Amygdala (tissue), 56 donors: ENCODE data around the gene RIPPLY1.

Experiments
- DNase-seq, 56 donors: peaks; one replicate each; lab custom pipeline; 2025; lab: John Stamatoyannopoulos, UW

RIPPLY1 gene, protein sequence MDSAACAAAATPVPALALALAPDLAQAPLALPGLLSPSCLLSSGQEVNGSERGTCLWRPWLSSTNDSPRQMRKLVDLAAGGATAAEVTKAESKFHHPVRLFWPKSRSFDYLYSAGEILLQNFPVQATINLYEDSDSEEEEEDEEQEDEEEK

DNA sequence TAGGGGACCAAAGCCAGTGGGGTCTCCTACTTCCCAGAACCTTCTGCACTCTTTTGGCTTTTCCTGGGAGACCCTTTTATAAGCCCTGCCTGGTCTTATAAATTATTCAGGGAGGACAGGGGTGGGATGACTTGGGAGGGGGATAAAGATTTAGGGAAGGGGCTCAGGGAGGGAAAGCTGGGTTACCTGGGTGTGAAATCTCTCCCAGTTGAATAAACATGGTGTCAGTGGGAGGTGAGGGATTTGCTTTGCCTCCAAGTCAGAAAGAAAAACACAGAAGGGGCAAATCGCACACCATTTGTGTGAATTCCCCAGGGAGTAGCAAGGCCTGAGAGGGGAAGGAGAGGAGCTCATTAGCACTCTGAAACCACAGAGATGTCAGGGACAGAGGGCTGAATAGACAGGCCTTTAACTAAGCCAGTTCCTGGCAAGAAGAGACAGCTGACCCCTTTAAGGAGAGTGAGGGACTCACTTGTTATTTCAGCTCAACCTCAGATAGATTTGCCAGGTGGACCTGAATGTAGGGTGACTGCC lies at the start of gene RIPPLY1:
TSS of gene RIPPLY1 (minus strand) at position 51 of the 534 bp plus-strand sequence. CDS start 54 bp downstream, outside the sequence.
- no peak for DNase-seq

DNA sequence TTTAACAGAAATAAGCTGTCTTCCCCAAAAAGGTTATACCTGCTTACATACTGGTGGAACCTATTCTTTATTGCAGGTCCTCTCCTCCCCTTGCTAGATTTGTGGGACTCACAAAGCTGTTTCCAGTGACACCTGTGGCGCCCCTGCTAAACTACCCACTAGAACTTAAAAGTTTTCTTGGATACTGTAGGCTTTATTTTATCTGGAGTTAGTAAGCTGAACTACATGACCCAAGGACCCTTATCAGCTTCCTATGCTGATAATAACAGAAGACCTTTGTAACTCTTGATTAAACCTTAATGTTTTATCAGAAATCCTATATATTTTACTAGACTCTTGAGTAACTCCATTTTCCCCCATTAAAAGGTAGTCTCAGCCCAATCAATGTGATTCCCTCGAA lies 49.4 kb upstream of the RIPPLY1 start:
- DNase-seq: no peak

DNA sequence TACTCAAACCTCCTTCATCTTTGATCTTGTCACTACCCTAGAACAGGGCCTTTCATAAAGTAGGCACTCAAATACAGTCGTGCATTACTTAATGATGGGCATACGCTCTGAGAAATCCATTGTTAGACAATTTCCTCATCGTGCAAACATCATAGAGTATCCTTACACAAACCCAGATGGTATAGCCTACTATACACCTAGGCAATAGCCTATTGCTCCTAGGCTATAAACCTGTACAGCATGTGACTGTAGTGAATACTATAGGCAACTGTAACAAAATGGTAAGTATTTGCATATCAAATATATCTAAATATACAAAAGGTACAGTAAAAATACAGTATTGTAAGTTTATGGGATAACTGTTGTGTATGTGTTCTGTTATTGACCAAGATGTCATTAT lies 48.9 kb upstream of the RIPPLY1 start:
- DNase-seq: no peak

DNA sequence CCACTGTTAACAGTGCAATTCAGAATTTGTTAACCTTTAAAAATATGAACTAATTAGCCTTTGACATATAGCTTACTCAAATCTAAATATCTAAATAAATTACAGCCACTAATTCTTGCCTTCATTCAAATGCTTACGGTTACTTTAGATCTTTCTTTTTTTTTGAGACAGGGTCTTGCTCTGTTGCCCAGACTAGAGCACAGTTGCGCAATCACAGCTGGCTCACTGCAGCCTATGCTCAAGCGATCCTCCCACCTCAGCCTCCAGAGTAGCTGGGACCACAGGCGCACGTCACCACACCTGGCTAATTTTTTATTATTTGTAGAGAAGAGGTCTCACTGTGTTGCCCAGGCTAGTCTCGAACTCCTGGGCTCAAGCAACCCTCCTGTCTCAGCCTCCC lies 48.1 kb upstream of the RIPPLY1 start:
- no peak for DNase-seq

DNA sequence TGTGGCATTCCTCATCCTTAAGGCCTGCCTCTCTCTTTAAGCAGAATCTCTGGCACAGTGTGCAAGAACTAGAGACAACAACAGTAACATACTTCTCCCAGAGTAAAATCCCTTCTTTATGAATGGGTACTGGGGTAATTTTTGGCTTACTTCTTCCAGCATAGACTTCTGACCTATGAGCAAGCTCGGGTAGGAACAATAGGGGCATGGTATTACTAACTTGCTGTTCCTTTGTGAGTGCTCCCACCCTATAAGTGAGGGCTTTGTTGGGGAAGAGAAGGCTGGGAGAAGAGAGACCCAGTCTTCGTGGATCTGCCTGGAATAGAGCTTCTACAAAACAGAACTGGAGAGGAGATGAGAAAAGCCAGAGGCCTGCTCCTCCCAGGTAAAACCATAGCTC lies 47.2 kb upstream of the RIPPLY1 start:
- peak in 1 of 56 donors; percentile 0 for DNase-seq

DNA sequence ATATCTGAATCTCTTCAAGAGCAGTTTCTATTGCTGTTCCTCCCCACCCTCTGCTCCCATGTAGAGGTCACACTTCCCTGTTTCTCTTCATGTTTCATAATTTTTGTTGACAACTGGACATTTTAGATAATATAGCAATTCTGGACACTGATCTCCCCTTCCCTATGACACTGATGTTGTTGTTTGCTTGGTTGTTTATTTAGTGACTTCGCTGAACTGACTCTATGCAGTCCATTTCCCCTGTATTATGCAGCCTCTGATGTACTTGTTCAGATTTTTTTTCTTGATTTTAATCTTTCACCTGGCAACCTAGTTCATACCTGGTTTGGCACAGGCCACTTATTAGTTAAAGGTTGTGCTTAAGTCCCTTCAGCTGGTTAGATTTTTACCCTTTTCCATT lies 46.2 kb upstream of the RIPPLY1 start:
- DNase-seq: no peak

DNA sequence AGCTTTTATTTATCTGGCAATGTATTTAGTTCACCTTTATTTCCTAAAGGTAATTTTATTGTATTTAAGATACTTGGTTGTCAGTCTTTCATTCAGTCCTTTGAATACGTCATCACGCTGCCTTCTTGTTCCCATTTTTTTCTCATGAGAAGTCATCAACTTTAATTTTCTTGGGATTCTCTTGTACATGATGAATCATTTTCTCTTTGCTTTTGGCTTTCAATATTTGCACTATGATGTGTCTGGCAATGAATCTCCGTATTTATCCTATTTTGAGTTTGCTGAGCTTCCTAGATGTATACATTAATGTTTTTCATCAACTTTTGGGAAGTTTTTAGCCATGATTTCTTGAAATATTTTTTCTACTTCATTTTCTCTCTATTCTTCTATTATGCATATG lies 45.5 kb upstream of the RIPPLY1 start:
- no peak for DNase-seq

DNA sequence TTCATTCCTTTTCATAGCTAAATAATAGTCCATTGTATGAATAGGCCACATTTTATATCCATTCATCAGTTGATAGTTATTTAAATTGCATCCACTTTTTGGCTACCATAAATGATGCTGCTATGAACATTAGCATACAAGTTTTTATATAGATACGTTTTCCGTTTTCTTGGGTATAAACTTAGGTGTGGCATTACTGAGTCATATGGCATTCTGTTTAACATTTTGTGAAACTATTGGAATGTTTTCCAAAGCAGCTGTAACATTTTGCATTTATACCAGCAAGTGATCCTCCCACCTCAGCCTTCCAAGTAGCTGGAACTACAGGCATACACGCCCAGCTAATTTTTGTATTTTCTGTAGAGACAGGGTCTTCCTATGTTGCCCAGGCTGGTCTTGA lies 43.3 kb upstream of the RIPPLY1 start:
- no peak for DNase-seq

DNA sequence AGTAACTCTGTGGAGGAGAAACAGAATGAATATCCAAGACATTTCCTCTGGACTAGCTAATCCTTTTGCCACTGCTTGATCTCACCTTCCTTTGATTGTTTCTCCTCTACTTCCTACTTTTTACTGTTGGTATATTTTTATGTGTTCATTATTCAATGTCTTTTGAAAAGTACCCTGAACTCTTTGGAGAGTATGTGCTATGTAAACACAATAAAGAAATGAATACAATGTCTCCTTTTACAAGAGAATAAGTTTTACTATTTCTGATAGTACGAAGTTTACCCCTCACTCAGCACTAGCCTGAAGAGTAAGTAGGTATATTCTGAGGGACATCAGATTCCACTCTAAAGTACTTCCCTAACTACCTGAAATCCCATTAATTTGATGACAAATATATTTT lies 36.9 kb upstream of the RIPPLY1 start:
- no peak for DNase-seq

DNA sequence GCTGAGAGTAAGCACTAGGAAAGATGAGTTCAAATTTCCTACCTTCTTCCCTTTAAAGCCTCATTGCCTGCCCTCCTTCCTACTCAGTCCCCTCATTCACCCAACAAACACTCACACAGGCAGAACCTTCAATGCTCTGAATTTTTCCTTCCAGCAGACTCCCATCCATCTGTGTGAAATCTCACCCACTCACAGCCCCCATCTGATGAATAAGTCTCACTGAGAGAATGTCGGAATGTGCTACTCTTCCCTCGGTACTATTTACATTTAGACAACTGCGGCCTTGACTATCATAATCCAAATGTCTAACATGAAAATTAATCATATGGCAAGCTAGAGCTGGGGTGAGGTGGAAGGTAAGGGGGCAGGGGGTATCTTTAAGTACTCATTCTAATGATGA lies 36.4 kb upstream of the RIPPLY1 start:
- peak in 2 of 56 donors; percentile 1 for DNase-seq

DNA sequence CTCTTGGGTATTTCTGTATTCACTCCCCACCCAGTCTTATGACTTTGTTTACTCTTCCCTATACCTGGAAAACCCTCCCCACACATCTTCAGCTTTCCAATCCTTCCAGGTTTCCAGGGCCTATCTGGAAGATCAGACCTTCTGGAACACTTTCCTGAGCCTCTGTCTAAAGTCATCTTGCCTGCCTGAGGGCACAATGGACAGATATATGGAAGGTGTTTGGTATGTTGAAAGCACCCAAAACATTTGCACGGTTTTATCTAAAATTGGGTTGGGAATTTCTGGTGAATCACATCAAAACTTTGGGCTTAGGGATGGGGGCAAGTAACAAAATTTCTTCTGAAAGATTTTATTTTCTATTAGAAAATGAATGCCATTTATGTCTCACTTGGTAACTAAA lies 33.1 kb upstream of the RIPPLY1 start:
- DNase-seq: no peak

DNA sequence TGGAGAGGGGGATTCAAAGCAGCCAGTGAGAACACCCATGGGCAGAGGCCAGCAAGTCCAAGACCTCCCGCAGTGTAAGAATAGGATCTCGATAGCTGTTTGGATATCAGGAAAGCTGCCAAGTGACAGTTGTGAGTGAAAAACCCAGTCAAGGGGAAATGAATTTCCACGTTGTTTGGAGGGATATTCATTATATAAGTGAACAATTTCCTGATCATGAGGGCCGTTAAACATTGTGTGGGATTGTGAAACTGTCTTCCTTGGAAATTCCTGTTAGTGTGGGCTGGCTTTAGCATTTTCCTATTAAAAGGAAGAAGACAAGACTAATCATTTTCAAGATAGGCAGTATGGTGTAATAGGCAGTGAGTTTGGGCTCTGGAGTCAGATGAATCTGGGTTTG lies 32.0 kb upstream of the RIPPLY1 start:
- no peak for DNase-seq

DNA sequence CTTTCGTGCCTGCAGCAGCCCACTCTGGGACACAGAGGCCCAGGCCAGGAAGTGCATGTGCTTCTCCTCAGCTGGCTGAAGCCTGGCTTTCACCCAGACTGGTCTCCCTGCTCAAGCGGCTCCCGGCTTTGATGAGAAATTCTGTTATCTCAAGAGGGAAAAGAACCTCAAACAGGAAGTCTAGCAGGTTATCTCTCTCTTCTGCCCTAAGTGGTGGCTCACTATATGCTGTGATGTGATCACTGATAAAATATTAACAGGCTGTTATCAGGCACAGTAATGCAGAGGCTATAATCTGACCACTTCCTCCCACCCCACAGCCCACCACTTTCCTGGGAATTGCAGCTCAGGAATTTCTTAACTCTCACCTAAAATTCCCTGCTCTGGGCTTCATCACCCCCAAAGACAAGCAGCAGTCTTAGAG lies 30.4 kb upstream of the RIPPLY1 start:
- DNase-seq: no peak

DNA sequence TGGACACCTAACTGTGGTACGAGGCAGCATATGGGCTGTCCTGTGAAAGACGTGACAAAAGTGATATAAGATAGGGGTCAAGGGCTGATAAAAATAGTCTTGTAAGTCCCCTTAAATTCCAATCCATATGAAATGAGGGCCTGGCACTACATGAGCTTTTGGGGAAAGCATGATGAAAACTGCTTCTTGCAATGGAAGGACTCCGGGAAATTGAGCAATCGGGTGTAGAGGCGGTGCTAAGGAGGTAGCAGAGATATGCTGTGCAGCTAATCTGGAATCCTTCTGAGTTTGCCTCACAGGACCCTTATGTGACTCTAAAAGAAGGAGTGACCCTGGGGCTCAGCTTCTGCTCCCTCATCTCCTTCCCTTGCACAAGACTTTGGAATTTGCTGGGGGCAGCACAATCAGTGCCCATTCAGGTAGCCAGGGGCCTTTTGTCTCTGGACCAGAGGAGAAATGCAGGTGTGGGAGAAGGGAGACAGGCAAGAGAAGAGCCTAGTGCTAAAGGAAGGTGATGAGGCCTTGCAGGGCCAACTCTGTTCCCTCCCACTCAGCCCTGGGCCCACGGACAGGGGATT lies 29.9 kb upstream of the RIPPLY1 start:
- DNase-seq: no peak

DNA sequence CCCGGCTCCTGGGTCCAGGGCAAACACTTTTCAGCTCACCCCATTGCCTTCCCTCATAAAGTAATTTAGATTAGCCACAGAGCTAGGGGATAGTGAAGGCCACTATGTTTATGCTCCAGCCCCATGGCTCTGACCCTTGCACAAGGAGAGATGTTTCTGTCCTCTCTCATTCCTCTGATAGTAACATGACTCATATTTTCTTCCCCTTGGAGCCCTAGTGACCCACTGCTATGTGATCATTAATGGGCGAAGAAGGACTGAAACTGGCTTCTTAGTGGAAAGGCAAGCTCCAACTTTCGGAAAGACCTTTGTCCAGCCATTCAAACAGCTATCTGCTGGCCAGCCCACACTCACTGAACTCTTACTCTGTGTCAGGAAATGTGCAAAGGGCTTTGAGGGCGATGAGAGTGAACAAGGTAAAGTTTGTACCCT lies 29.4 kb upstream of the RIPPLY1 start:
- DNase-seq: no peak

DNA sequence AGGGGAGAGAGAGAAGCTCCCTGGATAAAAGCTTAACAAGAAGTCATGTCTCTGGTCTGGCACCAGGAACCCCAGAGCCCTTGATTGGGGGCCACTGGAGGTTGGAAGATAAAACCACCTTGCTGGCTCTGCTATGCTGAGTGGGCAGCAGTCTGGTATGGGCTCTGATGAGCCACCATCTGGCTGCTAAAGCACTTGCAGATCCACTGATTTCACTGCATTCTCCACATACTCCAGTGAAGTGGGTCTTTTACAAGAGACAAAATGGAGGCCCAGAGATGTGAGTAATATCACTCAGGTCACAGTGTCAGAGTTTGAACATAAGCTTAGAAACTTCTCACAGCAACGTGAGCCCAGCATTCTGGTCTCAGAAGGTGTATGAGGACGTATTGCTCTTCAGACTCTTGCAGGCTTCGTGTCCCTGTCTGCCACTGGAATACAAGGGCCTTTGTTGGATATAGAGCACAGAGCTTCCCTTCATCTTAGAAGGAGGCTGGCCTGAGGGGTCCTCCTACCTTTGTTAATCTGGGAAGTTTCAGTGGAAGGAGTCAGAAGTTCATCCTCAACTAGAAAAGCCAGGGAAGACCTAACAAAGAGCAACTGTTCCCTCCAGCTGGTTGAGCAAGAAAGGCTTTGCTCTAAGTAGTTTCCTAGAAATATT lies 28.8 kb upstream of the RIPPLY1 start:
- no peak for DNase-seq

DNA sequence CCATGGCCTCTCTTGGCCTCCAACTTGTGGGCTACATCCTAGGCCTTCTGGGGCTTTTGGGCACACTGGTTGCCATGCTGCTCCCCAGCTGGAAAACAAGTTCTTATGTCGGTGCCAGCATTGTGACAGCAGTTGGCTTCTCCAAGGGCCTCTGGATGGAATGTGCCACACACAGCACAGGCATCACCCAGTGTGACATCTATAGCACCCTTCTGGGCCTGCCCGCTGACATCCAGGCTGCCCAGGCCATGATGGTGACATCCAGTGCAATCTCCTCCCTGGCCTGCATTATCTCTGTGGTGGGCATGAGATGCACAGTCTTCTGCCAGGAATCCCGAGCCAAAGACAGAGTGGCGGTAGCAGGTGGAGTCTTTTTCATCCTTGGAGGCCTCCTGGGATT lies 25.1 kb upstream of the RIPPLY1 start:
- DNase-seq: no peak

DNA sequence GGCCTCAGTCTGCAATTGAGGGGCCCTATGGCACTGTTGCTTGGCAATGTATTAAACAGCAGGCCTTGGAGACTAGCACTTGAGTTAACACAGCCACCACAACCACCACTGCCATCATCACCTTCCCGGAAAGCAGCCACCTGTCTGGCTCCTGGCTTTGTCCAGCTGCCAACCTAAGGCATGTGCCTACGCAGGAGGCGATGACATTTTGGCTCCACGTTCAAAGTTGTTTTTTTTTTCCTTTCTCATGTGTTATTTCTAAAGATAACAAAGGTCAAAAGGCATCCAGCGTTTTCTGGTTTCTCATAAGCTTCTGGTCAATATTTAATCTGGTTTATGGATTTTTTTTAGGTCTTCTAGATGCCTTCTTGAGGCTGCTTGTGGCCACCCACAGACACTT lies 24.6 kb upstream of the RIPPLY1 start:
- DNase-seq: no peak

DNA sequence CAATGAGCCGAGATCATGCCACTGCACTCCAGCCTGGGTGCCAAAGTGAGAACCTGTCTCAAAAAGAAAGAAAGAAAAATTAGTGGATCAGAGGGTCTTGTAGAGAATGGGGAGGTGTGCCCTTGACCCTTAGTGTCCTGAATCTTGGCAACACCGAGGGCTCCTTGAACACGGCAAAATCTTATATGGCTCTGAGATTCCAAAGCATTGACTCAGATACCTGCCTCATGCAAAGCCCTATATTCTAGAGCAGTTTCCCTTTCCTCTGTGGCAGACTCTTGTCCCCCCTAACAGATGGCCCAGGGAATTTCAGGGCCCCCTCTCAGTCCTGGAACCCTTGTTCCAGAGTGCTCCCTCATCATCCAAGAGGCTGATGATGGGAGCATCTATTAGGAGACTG lies 23.9 kb upstream of the RIPPLY1 start:
- no peak for DNase-seq

DNA sequence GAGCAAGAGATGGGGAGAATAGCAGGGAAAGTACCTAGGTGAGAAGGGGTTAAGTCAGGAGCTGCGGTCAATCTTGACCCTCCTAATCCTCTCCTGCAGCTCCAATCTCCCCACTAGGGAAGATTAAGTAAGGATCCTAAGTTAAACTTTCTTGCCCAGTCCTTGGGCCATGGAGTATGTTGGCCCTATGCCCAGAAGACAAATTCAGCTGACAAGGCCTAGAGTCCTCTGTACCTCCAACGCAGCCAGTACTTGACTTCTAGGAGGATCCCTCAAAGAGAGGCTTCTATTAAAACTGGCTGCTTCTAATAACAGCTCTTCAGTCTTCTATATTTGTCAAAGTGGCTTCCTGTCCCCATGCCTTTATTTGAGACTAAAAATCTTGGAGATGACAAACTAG lies 18.5 kb upstream of the RIPPLY1 start:
- DNase-seq: no peak

DNA sequence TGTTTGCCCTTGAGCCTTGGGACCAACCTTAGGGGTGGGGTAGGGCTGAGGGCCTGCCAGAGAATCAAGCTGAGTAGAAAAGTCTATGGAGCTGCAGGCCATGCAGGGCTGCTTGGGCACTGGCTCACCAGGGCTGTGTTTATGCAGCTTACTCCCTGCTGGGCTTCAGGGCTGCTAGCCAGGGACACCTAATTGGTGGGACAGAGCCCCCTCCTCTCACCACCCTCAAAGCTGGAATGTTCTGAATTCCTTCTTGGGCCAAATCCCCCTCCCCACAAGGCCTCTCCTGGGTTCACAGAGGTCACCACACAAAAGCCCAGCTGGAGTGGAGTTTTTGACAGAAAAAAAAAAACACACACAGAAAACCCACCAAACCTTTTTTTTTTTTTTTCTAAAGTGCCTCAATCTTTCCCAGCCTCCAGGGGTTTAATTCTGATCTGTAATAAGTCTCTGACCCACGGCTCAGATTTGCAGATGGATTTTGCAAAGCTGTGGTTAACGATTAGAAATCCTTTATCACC lies 16.9 kb upstream of the RIPPLY1 start, which contains the start of gene CLDN2:
TSS of gene CLDN2 (plus strand) at position 471 of the 521 bp plus-strand sequence. CDS start 7,827 bp downstream, outside the sequence.
- DNase-seq: no peak
